CD4-positive, alpha-beta T cell treated with Interleukin-17A for 1 hour (primary cell): ENCODE data around the gene ERI3.

ENCODE experiments used
- DNase-seq: peaks from one replicate; pipeline ENCODE4 v3.0.0-alpha.2; 2020

The ERI3 gene

DNA sequence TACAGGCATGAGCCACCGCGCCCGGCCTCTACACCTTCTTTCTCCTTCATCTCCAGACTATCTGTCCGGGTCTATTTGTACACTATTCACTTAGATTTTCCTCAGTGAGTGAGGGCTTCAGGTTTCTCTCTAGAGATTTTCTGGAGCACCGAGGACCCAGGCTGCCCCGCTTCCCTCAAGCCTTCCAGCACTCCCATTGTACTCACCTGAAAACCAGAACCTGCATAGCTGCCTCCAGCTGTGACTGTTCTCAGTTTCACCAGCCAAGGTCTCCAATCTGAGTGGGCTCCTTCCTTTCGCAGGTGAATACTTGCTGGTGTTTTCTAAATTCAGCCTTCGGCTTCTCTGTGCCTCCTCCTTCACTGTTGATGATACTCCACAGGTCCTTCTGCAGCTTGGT is 154.7 kb downstream of the ERI3 start:
- DNase-seq: no peak

DNA sequence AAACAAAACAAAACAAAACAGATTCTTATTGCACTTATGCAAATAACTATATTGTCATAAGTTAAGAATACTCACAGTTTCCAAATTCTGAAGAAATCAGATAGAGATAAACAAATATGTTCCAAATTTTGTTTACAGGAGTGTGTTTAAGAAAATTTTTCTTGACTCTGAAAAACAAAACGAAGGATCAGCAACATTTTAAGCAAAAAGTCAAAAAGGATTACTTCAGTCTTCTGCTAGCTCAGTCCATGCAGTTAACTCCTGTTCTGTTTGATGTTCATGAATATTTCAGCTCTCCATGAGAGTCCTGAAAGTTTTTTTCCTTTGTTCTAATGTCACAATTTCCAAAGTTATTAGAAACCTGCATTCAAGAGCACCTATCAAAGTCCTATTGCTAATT is 180.4 kb downstream of the ERI3 start:
- DNase-seq: no peak
